T-helper 1 cell (primary cell): ENCODE results near the gene CKAP2.
"Not testable (repeated sequence)": the region's sequence is repeated elsewhere in the genome, so short reads cannot be mapped to it uniquely, and the experiment has no call there.

Experiments used
- DNase-seq, 5 donors: peaks; one replicate each; pipeline ENCODE4 v3.0.0-alpha.2; 2012 to 2020

CKAP2 gene

GRCh38 chr13:52451135-52451804, 4.0 kb upstream of the CKAP2 start:
- no peak for DNase-seq

GRCh38 chr13:52452470-52452869, 2.8 kb upstream of the CKAP2 start:
- no peak for DNase-seq

GRCh38 chr13:52454459-52454819, 839 bp upstream of the CKAP2 start:
- peak in 2 of 5 donors; percentile 15 to 29 for DNase-seq

GRCh38 chr13:52455677-52456041, 381 bp downstream of the CKAP2 start:
- peak; percentile 58 to 80 (median 73) for DNase-seq

- DNase-seq = no peak
Observed at GRCh38 chr13:52459668-52460067, 4.4 kb downstream of the CKAP2 start.

- DNase-seq = peak in 1 of 5 donors; percentile 28
Observed at GRCh38 chr13:52461265-52461664, 6.0 kb downstream of the CKAP2 start.

- no peak for DNase-seq
Observed at GRCh38 chr13:52463526-52463925, 8.2 kb downstream of the CKAP2 start.

GRCh38 chr13:52468487-52468886, 13.2 kb downstream of the CKAP2 start:
- not testable (repeated sequence) for DNase-seq

- DNase-seq = not testable (repeated sequence)
Observed at GRCh38 chr13:52480677-52481428, 25.6 kb downstream of the CKAP2 start.

- DNase-seq = not testable (repeated sequence)
Observed at GRCh38 chr13:52487078-52487477, 31.8 kb downstream of the CKAP2 start.

GRCh38 chr13:52488763-52489162, 33.5 kb downstream of the CKAP2 start:
- DNase-seq = not testable (repeated sequence)

- not testable (repeated sequence) for DNase-seq
Observed at GRCh38 chr13:52491015-52491414, 35.7 kb downstream of the CKAP2 start.

GRCh38 chr13:52494241-52494640, 39.0 kb downstream of the CKAP2 start:
- DNase-seq = not testable (repeated sequence)

GRCh38 chr13:52497979-52498378, 42.7 kb downstream of the CKAP2 start:
- not testable (repeated sequence) for DNase-seq

- not testable (repeated sequence) for DNase-seq
Observed at GRCh38 chr13:52502277-52502676, 47.0 kb downstream of the CKAP2 start.

GRCh38 chr13:52505843-52506242, 50.6 kb downstream of the CKAP2 start:
- DNase-seq = not testable (repeated sequence)

GRCh38 chr13:52509532-52509931, 54.3 kb downstream of the CKAP2 start:
- not testable (repeated sequence) for DNase-seq

- not testable (repeated sequence) for DNase-seq
Observed at GRCh38 chr13:52510221-52510797, 55.0 kb downstream of the CKAP2 start.

GRCh38 chr13:52511598-52511997, 56.3 kb downstream of the CKAP2 start:
- not testable (repeated sequence) for DNase-seq

GRCh38 chr13:52513957-52514596, 58.8 kb downstream of the CKAP2 start:
- DNase-seq = peak in 1 of 5 donors; percentile 78

- not testable (repeated sequence) for DNase-seq
Observed at GRCh38 chr13:52523323-52523722, 68.0 kb downstream of the CKAP2 start.
